Natural killer cell (primary cell): ENCODE results near the gene KRTAP10-9. TPM values are rescaled to one million over a fixed set of nuclear protein-coding genes. Genes with fewer than 3 reads are reported as not detected.
"Not testable (repeated sequence)": the region's sequence is repeated elsewhere in the genome, so short reads cannot be mapped to it uniquely, and the experiment has no call there.

Experiments used
- ATAC-seq, 3 donors: fragments of 150-1000 bp in 2 of 3; fragments of 200-7000 bp in 1 of 3; cut with Tn5 transposase; 1 replicate in 1 of 3; 2 replicates in 2 of 3; pipeline ENCODE4 v1.10.0; 2021; ENCODE audit warnings: mild to moderate bottlenecking in 2 of 3, moderate library complexity in 2 of 3
- DNase-seq, 2 donors: peaks; one replicate each; pipeline versions ENCODE4 v3.0.0 to v3.0.0-alpha.2; 2013 to 2021; ENCODE audit warnings: mixed read lengths in 1 of 2
- H3K27ac ChIP-seq: one replicate; pipeline ENCODE4 v1.5.1; 2013; ENCODE audit warnings: mild to moderate bottlenecking, low read length
- H3K27me3 ChIP-seq: one replicate; pipeline ENCODE4 v1.6.1; 2013; ENCODE audit warnings: low read length; ENCODE audit not compliant: control insufficient read depth, insufficient read depth
- H3K36me3 ChIP-seq: one replicate; pipeline ENCODE4 v1.6.1; 2013; ENCODE audit warnings: low read length; ENCODE audit not compliant: control insufficient read depth, insufficient read depth
- H3K4me1 ChIP-seq: one replicate; pipeline ENCODE4 v1.6.1; 2013; ENCODE audit warnings: low read length; ENCODE audit not compliant: control insufficient read depth, insufficient read depth
- H3K4me3 ChIP-seq: one replicate; pipeline ENCODE4 v1.5.1; 2013; ENCODE audit warnings: low read length
- H3K9me3 ChIP-seq: one replicate; pipeline ENCODE4 v1.6.1; 2013; ENCODE audit warnings: low read length; ENCODE audit not compliant: control insufficient read depth, insufficient read depth
- H3K27ac Mint-ChIP-seq, 2 donors: one replicate each; pipeline ENCODE4 v1.8.0; 2022; ENCODE audit warnings: mild to moderate bottlenecking in 2 of 2, mixed read lengths in 2 of 2, moderate library complexity in 1 of 2
- H3K27me3 Mint-ChIP-seq, 2 donors: one replicate each; pipeline ENCODE4 v1.8.0; 2022; ENCODE audit warnings: low read depth in 2 of 2, mixed read lengths in 2 of 2
- H3K36me3 Mint-ChIP-seq: one replicate; pipeline ENCODE4 v1.8.0; 2022; ENCODE audit warnings: mixed read lengths
- H3K4me1 Mint-ChIP-seq, 2 donors: one replicate each; pipeline ENCODE4 v1.8.0; 2022; ENCODE audit warnings: mixed read lengths in 2 of 2
- H3K4me3 Mint-ChIP-seq: one replicate; pipeline ENCODE4 v1.8.0; 2022; ENCODE audit warnings: mild to moderate bottlenecking, moderate library complexity, mixed read lengths
- H3K9me3 Mint-ChIP-seq, 2 donors: one replicate each; pipeline ENCODE4 v1.8.0; 2022; ENCODE audit warnings: mixed read lengths in 2 of 2
- WGBS: methylation state at CpG from one replicate; pipeline ENCODE4 v1.1.7; 2013; ENCODE audit warnings: missing lambda C conversion rate; ENCODE audit not compliant: insufficient coverage; 5-methylcytosine and 5-hydroxymethylcytosine counted together
- intact Hi-C: fragments of 100-400 bp; cut with micrococcal nuclease; formaldehyde crosslinking; loops from one replicate; pipeline ENCODE4 v1.14.2; 2022
- total RNA-seq, 4 donors: library from RNA; stranded (reverse); fragments of 120-200 nt in 1 of 4; gene quantifications; one replicate each; pipeline versions ENCODE4 v1.2.3 to v1.2.4, GENCODE V29; 2013 to 2022
- TF ChIP-seq, protein P1 (sequence below): fragments of 200-600 bp; IDR thresholded peaks from one replicate; pipeline ENCODE4 v1.8.0; 2022; ENCODE audit warnings: antibody characterized with exemption

The KRTAP10-9 gene
- total RNA-seq, 3 donors from 2014 or later (not counting 1 experiment from before 2014, with no cell fraction given), result not detected

- no peak within 1 kb of the TSS for H3K4me3 Mint-ChIP-seq
- no peak within 1 kb of the TSS for H3K4me3 ChIP-seq
- H3K9me3 ChIP-seq, result peaks cover 8% of the 10 kb centered on the region
- DNase-seq (no peak), ATAC-seq (no peak)
- H3K27ac ChIP-seq, result no peak within 1 kb of the TSS
- H3K36me3 Mint-ChIP-seq, result peaks cover 10% of the 10 kb centered on the region
- no peaks in the 10 kb centered on the region for H3K36me3 ChIP-seq
- peaks cover 0 to 15% of the 10 kb centered on the region in 2 donors for H3K9me3 Mint-ChIP-seq
- H3K4me1 Mint-ChIP-seq, result peaks cover 0 to 5% of the 10 kb centered on the region in 2 donors
- peaks cover 18 to 26% of the 10 kb centered on the region in 2 donors for H3K27me3 Mint-ChIP-seq
- WGBS, result 80% methylated on average over 21 of the region's 21 CpGs
- H3K27ac Mint-ChIP-seq, result peak within 1 kb of the TSS in 1 of 2 donors; percentile 29
- no peaks in the 10 kb centered on the region for H3K27me3 ChIP-seq
- TF ChIP-seq, protein P1, sequence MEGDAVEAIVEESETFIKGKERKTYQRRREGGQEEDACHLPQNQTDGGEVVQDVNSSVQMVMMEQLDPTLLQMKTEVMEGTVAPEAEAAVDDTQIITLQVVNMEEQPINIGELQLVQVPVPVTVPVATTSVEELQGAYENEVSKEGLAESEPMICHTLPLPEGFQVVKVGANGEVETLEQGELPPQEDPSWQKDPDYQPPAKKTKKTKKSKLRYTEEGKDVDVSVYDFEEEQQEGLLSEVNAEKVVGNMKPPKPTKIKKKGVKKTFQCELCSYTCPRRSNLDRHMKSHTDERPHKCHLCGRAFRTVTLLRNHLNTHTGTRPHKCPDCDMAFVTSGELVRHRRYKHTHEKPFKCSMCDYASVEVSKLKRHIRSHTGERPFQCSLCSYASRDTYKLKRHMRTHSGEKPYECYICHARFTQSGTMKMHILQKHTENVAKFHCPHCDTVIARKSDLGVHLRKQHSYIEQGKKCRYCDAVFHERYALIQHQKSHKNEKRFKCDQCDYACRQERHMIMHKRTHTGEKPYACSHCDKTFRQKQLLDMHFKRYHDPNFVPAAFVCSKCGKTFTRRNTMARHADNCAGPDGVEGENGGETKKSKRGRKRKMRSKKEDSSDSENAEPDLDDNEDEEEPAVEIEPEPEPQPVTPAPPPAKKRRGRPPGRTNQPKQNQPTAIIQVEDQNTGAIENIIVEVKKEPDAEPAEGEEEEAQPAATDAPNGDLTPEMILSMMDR, result no peak
- no peaks in the 10 kb centered on the region for H3K4me1 ChIP-seq
- intact Hi-C loops, result no loop called here
Measured at GRCh38 chr21:44637018-44637850, 10.3 kb downstream of the KRTAP10-9 start, which contains the start of gene KRTAP10-10. Gene KRTAP10-10, plus strand, starts transcription at chr21:44637356. Its CDS starts 62 bp downstream, at chr21:44637418.

- H3K9me3 ChIP-seq, H3K27me3 ChIP-seq, H3K36me3 Mint-ChIP-seq, H3K36me3 ChIP-seq, H3K4me3 Mint-ChIP-seq, H3K27ac Mint-ChIP-seq, H3K4me3 ChIP-seq, H3K27ac ChIP-seq, intact Hi-C loops, ATAC-seq, H3K4me1 Mint-ChIP-seq, DNase-seq, H3K4me1 ChIP-seq: not testable (repeated sequence)
- WGBS, result 88% methylated on average over 6 of the region's 12 CpGs
- Mint-ChIP-seq H3K27me3 (peaks cover 18 to 26% of the 10 kb centered on the region in 2 donors), H3K9me3 (peaks cover 0 to 11% of the 10 kb centered on the region in 2 donors)
Measured at GRCh38 chr21:44637851-44638348, 11.0 kb downstream of the KRTAP10-9 start.

DNA sequence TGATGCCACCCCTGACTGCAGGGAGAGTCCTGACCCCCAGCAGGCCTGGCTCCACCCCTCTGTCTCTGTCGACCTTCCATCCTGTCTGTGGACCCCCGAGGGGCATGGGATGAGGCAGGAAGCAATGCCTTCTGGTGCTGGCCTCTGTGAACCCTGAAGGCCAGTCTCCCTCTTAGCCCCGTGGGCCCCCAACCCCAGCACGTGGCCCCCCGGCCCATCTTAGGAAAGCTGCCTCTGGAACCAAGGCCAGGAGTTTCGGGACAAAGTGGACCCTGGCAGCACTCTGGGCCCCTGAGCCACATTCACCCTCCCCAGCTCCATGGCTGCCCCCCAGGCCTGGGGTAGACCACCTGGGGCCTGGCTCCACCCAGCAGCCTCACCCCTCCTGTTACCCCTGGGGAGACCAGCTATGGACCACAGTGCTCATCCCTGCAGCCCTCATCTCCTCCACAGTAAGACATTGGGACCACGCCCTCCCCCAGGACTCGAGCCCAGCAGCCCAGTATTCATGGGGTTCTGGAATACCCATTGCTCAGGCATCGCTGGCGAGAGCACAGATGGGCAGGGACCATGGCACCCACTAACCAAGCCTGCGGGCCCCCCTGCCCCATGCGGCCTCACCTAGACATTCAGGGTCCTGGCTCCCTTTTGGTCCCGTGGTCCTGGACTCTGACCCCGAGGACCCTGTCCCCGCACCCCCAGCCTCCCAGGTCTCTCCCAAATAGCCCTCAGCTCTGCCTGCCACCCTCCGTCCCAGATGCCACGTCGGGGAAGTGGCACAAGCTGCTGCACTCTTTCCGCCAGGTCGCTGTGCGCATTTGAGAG is 11.8 kb downstream of the KRTAP10-9 start:
- H3K4me3 Mint-ChIP-seq, H3K36me3 Mint-ChIP-seq, H3K4me1 Mint-ChIP-seq, DNase-seq, H3K9me3 ChIP-seq, H3K9me3 Mint-ChIP-seq, H3K27me3 ChIP-seq, intact Hi-C loops, H3K27ac ChIP-seq, H3K4me3 ChIP-seq, H3K36me3 ChIP-seq, H3K4me1 ChIP-seq, ATAC-seq, H3K27ac Mint-ChIP-seq: not testable (repeated sequence)
- 89% methylated on average over 17 of the region's 21 CpGs for WGBS
- H3K27me3 Mint-ChIP-seq, result peaks cover 18 to 26% of the 10 kb centered on the region in 2 donors

DNA sequence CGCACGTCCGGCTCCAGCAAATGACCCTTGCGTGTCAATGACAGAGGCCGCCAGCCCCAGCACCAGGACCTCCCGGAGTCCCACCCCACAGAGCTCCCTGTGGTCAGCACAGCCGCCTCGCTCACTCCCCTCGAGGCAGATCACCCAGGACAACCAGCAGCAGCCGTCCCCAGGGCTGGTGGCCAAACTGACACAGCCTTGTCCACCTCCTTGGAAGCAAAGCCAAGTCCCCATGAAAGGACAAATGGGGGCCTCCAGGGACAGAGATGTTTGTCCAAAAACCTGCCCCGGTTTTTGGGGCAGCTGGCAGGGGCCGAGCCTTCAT is 12.4 kb downstream of the KRTAP10-9 start:
- H3K27ac ChIP-seq, result no peak overlapping the region
- H3K4me1 ChIP-seq, result no peaks in the 10 kb centered on the region
- peaks cover 0 to 8% of the 10 kb centered on the region in 2 donors for H3K9me3 Mint-ChIP-seq
- H3K4me1 Mint-ChIP-seq, result peaks cover 0 to 5% of the 10 kb centered on the region in 2 donors
- H3K36me3 ChIP-seq, result no peaks in the 10 kb centered on the region
- DNase-seq (no peak), ATAC-seq (no peak)
- TF ChIP-seq, protein P1, result no peak
- whole genome bisulfite sequencing, result 89% methylated on average over 12 of the region's 12 CpGs
- peaks cover 3% of the 10 kb centered on the region for H3K36me3 Mint-ChIP-seq
- H3K4me3 Mint-ChIP-seq, result no peak overlapping the region
- no peaks in the 10 kb centered on the region for H3K27me3 ChIP-seq
- H3K4me3 ChIP-seq, result no peak overlapping the region
- no peak overlapping the region for H3K27ac Mint-ChIP-seq
- intact Hi-C loops, result no loop called here
- H3K27me3 Mint-ChIP-seq, result peaks cover 18 to 22% of the 10 kb centered on the region in 2 donors
- H3K9me3 ChIP-seq, result peaks cover 11% of the 10 kb centered on the region
